Muscle of leg (tissue), 9 donors: Measurements from ENCODE around the gene PTGS1. TPM values are rescaled to one million over a fixed set of nuclear protein-coding genes. Genes with fewer than 3 reads are reported as not detected.

ENCODE experiments used
- polyA plus RNA-seq, 8 donors: library from polyadenylated mRNA; unstranded; fragments of 120-200 nt; gene quantifications; one replicate each; pipeline versions ENCODE4 v1.2.1 to v1.2.3, GENCODE V29; 2013; ENCODE audit warnings: inconsistent platforms in 1 of 8, low replicate concordance in 1 of 8; ENCODE audit not compliant: insufficient read length in 8 of 8, insufficient read depth in 1 of 8
- total RNA-seq: library from RNA; stranded (reverse); fragments of 120-200 nt; gene quantifications from one replicate; pipeline ENCODE4 v1.2.4, GENCODE V29; 2013

PTGS1 gene
- total and polyA plus RNA-seq, 9 donors, result 2.7 to 8.0 (median 3.5) TPM

Other genes starting within 250 kb of the PTGS1 start
- gene NDUFA8, start 211.2 kb upstream of the PTGS1 start, total RNA-seq, result 43.7 TPM
- gene NDUFA8, start 211.2 kb upstream of the PTGS1 start, polyA plus RNA-seq, result 10 to 100 TPM; 62.1 to 71.1 (median 65.1) TPM
- 0.53 TPM for gene MORN5, start 211.1 kb upstream of the PTGS1 start, total RNA-seq
- gene MORN5, start 211.1 kb upstream of the PTGS1 start, polyA plus RNA-seq, result under 1 TPM in 6 of 8 donors, not detected in 2; 0.41 to 0.80 (median 0.55) TPM
- 3.7 TPM for gene LHX6, start 142.1 kb upstream of the PTGS1 start, total RNA-seq
- gene LHX6, start 142.1 kb upstream of the PTGS1 start, polyA plus RNA-seq, result 1 to 10 TPM; 4.4 to 6.9 (median 5.8) TPM
- gene RBM18, start 106.2 kb upstream of the PTGS1 start, total RNA-seq, result 14.4 TPM
- gene RBM18, start 106.2 kb upstream of the PTGS1 start, polyA plus RNA-seq, result 10 to 100 TPM; 24.0 to 28.7 (median 26.1) TPM
- 30.1 TPM for gene MRRF, start 106.1 kb upstream of the PTGS1 start, total RNA-seq
- gene MRRF, start 106.1 kb upstream of the PTGS1 start, polyA plus RNA-seq, result 10 to 100 TPM; 24.2 to 31.3 (median 27.1) TPM
- not detected for gene OR1J1, start 106.9 kb downstream of the PTGS1 start, total RNA-seq
- not detected for gene OR1J1, start 106.9 kb downstream of the PTGS1 start, polyA plus RNA-seq
- not detected for gene OR1J2, start 139.8 kb downstream of the PTGS1 start, total RNA-seq
- gene OR1J2, start 139.8 kb downstream of the PTGS1 start, polyA plus RNA-seq, result not detected
- not detected for gene OR1J4, start 148.1 kb downstream of the PTGS1 start, total RNA-seq
- gene OR1J4, start 148.1 kb downstream of the PTGS1 start, polyA plus RNA-seq, result not detected
- gene OR1N1, start 156.3 kb downstream of the PTGS1 start, total RNA-seq, result not detected
- not detected for gene OR1N1, start 156.3 kb downstream of the PTGS1 start, polyA plus RNA-seq
- not detected for gene OR1N2, start 182.1 kb downstream of the PTGS1 start, total RNA-seq
- gene OR1N2, start 182.1 kb downstream of the PTGS1 start, polyA plus RNA-seq, result not detected
- 0.18 TPM for gene OR1L8, start 212.4 kb downstream of the PTGS1 start, total RNA-seq
- under 1 TPM in 6 of 8 donors, not detected in 2; 0.09 to 0.16 (median 0.13) TPM for gene OR1L8, start 212.4 kb downstream of the PTGS1 start, polyA plus RNA-seq
- not detected for gene OR1Q1, start 243.7 kb downstream of the PTGS1 start, total RNA-seq
- gene OR1Q1, start 243.7 kb downstream of the PTGS1 start, polyA plus RNA-seq, result not detected